GM18526 (cell line): ENCODE measurements around the gene INSL6.

ENCODE experiments used
- POLR2A ChIP-seq: IDR thresholded peaks from 3 replicates; pipeline ENCODE4 v1.6.1; 2011; ENCODE audit not compliant: insufficient read length; ENCODE audit errors: extremely low read depth

Gene INSL6, protein sequence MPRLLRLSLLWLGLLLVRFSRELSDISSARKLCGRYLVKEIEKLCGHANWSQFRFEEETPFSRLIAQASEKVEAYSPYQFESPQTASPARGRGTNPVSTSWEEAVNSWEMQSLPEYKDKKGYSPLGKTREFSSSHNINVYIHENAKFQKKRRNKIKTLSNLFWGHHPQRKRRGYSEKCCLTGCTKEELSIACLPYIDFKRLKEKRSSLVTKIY

GRCh38 chr9:5185220-5185840, at the start of gene INSL6:
INSL6 (minus strand) TSS chr9:5185639; CDS start chr9:5185602, 37 bp downstream.
- TF ChIP-seq POLR2A = no peak

DNA sequence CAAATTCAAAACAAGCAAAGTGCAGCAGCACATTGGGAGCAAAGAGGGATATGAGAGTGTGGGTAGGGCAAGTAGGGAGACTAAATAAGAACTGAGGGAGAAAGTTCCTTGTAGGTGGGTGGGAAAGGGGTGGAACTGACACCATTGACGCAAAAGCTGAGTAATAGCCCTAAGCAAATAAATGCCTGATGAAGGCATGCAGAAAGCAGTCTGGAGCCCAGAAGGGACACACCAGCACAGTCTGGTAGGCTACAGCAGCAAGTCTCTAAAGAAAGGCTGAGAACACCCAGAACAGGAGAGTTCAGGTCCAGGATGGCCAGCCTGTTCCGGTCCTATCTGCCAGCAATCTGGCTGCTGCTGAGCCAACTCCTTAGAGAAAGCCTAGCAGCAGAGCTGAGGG, 45.8 kb upstream of the INSL6 start, which contains the start of gene INSL4:
Gene INSL4, plus strand, starts transcription at position 208 of the 400 bp plus-strand sequence. Its CDS starts 105 bp downstream, at position 313.
- no peak for TF ChIP-seq POLR2A

DNA sequence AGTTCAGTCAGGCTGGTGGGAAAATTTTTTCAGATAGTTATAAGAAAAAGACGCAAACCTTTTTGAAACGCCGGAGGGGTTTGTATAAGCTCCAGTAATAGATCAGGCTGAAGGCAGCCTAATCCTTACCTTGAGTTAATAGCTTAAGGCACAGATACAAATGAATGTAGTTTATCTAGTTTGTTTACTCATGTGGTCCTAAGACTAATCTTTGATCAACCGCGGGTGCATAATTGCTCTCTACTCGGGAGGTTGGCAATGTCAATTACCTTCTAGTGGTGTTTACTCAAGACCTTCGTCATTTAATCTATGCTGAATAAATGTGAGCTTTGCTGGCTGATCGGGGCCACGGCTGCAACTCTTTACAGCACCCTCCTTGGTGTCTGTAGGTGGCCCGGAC, 45.1 kb upstream of the INSL6 start:
- no peak for TF ChIP-seq POLR2A

- no peak for TF ChIP-seq POLR2A
Observed at GRCh38 chr9:5205071-5205470, 19.6 kb upstream of the INSL6 start.

- no peak for TF ChIP-seq POLR2A
Observed at GRCh38 chr9:5195463-5195862, 10.0 kb upstream of the INSL6 start.

DNA sequence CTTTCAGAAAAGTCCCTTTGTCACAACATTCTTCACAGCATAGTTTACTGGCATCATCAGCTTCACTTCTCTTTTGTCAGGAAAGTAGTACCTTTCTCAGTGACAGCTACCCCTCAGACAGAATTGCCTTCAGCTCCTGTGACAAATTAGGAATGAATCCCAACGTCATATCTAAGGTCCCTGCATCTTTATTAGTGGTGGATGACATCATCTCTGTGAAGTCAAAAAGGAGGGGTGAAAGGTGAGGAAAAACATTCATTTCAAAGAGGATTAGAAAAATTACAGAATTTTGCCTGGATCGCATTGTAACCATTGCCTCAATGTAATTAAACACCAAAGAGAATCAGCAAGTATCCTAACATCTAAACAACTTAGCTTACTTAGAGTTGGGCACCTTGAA, 7.9 kb upstream of the INSL6 start:
- no peak for TF ChIP-seq POLR2A

DNA sequence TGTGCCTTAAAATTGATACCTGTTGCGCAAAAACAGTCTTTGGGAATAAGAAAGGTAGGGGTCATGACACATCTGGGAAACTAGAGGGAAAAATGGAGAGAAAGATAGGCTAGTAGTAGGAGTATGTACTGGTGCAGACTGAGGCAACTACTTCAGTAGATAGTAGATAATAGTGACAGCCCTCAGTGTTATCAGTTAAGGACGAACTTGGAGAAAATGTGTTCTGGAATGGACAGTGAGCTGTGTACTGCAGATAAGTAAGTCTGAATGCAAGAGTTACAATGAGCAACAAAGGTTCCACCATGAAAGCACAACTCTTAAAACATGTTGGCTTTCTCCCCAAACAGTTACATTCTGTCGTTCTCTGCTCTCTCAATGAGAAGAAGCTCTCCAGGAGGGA, 6.5 kb upstream of the INSL6 start:
- TF ChIP-seq POLR2A = no peak

- no peak for TF ChIP-seq POLR2A
Observed at GRCh38 chr9:5188060-5188984, 2.9 kb upstream of the INSL6 start.

- TF ChIP-seq POLR2A = no peak
Observed at GRCh38 chr9:5186416-5187169, 1.2 kb upstream of the INSL6 start.

DNA sequence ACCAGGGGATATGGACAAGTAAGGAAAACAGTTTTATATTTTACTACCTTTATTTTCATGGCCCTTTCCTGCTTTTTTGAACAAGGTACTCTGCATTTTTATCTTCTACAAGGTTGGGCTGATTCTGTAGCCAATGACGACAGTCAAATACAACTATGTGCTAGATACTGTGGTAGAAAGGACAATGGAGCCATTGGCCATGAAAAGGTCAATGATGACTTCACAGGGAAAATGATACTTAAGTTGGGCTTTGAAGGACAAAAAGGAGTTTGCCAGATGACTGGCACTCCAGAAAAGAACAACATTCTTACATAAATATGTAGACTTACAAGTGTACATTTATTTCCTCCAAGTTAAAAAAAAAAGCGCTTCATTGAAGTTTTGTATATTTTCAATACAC, 663 bp downstream of the INSL6 start:
- no peak for TF ChIP-seq POLR2A

- TF ChIP-seq POLR2A = no peak
Observed at GRCh38 chr9:5178126-5178805, 7.2 kb downstream of the INSL6 start.

DNA sequence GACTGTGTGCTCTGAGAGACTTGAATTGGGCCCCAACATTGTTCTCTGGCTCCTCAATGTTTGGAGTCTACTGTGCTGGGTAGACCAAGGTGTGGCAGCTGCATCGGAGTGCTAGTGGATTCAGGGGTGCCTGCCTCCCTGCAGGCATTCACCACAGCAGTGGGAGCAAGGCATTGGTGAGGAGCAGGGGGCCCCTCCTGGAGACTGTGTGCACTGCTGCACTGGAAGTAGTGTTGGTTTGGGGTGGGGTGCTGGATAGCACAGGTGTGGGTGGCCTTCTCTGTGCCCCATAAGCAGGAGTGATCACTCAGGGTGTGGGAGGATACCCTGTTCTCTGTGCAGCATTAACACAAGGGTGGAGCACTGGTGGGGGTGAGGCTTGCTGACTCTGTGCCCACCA, 39.2 kb downstream of the INSL6 start:
- TF ChIP-seq POLR2A = no peak

DNA sequence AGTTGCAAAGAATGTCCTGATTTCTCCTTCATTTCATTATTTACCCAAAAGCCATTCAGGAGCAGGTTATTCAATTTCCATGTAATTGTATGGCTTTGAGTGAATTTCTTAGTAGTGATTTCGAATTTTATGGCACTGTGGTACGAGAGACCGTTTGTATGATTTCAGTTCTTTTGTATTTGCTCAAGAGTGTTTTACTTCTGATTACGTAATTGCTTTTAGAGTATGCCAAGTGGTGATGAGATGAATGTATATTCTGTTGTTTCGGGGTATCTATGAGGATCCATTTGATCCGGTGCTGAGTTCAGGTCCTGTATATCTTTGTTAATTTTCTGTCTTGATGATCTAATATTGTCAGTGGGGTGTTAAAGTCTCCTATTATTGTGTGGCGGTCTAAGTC, 41.2 kb downstream of the INSL6 start:
- TF ChIP-seq POLR2A = no peak

- no peak for TF ChIP-seq POLR2A
Observed at GRCh38 chr9:5140151-5140550, 45.3 kb downstream of the INSL6 start.

- no peak for TF ChIP-seq POLR2A
Observed at GRCh38 chr9:5122516-5122915, 62.9 kb downstream of the INSL6 start.
